Endothelial cell of umbilical vein (primary cell): ENCODE measurements around the gene SPIB.

Experiments used
- EZH2 ChIP-seq: IDR thresholded peaks from 2 replicates; pipeline ENCODE4 v1.6.1; 2012; ENCODE audit warnings: borderline replicate concordance, low read depth, mild to moderate bottlenecking, moderate library complexity, low read length, inconsistent platforms; ENCODE audit not compliant: severe bottlenecking
- FOS ChIP-seq: IDR thresholded peaks from 2 replicates; pipeline ENCODE4 v1.6.1; 2011; ENCODE audit warnings: mild to moderate bottlenecking, low read length, moderate library complexity, borderline replicate concordance; ENCODE audit not compliant: insufficient read depth
- GATA2 ChIP-seq: IDR thresholded peaks from 2 replicates; pipeline ENCODE4 v1.7.0; 2011; ENCODE audit warnings: low read depth, mild to moderate bottlenecking, moderate library complexity, mixed read lengths, low read length; ENCODE audit not compliant: insufficient read length, insufficient read depth
- JUN ChIP-seq: IDR thresholded peaks from 2 replicates; pipeline ENCODE4 v1.6.1; 2011; ENCODE audit warnings: borderline replicate concordance, low read depth; ENCODE audit not compliant: insufficient read length, insufficient read depth
- MYC ChIP-seq: IDR thresholded peaks from one replicate; pipeline ENCODE4 v1.6.1; 2011; ENCODE audit warnings: mild to moderate bottlenecking, low read depth, low read length
- POLR2A ChIP-seq: IDR thresholded peaks from 2 replicates; pipeline ENCODE4 v1.6.1; 2012; ENCODE audit warnings: low read depth, mild to moderate bottlenecking, control low read depth, low read length
- POLR2AphosphoS5 ChIP-seq: IDR thresholded peaks from 2 replicates; pipeline ENCODE4 v1.6.1; 2012; ENCODE audit warnings: low read depth, mild to moderate bottlenecking, control low read depth, low read length, moderate library complexity; ENCODE audit not compliant: insufficient read depth
- TF ChIP-seq, protein P1 (sequence below), 2 donors: IDR thresholded peaks; 1 replicate in 1 of 2; 2 replicates in 1 of 2; pipeline ENCODE4 v1.5.1; 2011; ENCODE audit warnings: low read length in 2 of 2, mild to moderate bottlenecking in 2 of 2, moderate library complexity in 2 of 2, control low read depth in 1 of 2, inconsistent platforms in 1 of 2, low read depth in 1 of 2; ENCODE audit not compliant: insufficient read depth in 1 of 2; ENCODE audit errors: extremely low read depth in 1 of 2
- TF ChIP-seq, protein P2 (sequence below): IDR thresholded peaks from 2 replicates; pipeline ENCODE4 v1.6.1; 2011; ENCODE audit not compliant: insufficient read depth, insufficient read length

DNA sequence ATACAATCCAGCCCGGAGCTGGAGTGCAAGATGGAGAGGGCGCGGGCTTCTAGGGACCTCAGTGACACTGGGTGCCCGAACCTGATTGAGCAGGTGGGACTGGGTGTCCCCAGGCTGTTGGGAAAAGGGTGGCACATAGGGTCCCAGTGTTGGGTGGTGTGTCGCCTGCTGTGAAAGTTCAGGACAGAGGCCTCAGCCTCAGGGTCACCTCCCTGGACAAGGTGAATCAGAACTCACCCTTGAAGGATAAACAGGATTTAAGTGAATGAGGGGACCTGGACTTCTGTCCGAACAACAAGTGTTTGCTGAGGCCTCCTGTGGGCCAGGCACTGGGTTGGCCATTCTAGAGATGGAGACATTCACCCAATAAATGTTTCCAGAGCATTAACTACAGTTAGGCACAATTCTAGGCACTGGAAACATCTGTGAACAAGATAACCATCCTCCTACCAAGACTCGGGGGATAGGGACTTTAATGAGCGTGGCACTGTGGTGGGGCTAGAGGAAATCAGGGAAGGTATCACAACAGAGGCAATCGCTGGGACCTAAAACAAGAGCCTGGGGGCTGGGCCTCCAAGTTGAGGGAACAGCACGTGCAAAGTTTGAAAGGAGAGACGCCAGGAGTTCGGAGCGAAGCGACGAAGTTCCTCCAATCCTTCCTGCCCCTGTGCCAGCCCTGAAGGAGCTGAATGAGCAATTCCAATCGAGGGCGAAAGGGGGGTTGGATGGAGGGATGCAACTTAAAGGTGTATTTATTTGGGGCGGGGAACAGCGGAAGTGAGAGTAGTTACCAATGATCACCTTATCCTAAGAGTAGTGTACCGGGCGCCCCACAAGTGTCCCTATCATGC, 35.5 kb upstream of the SPIB start:
- no peak for TF ChIP-seq JUN
- no peak for TF ChIP-seq EZH2
- TF ChIP-seq POLR2A = no peak
- TF ChIP-seq, protein P1, sequence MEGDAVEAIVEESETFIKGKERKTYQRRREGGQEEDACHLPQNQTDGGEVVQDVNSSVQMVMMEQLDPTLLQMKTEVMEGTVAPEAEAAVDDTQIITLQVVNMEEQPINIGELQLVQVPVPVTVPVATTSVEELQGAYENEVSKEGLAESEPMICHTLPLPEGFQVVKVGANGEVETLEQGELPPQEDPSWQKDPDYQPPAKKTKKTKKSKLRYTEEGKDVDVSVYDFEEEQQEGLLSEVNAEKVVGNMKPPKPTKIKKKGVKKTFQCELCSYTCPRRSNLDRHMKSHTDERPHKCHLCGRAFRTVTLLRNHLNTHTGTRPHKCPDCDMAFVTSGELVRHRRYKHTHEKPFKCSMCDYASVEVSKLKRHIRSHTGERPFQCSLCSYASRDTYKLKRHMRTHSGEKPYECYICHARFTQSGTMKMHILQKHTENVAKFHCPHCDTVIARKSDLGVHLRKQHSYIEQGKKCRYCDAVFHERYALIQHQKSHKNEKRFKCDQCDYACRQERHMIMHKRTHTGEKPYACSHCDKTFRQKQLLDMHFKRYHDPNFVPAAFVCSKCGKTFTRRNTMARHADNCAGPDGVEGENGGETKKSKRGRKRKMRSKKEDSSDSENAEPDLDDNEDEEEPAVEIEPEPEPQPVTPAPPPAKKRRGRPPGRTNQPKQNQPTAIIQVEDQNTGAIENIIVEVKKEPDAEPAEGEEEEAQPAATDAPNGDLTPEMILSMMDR (IDR thresholded peaks at IDR 0.05; ENCODE audit: extremely low read depth in 1 of 2, insufficient read depth in 1 of 2, low read depth in 1 of 2, low read length in 2 of 2) = no peak
- TF ChIP-seq, protein P2, sequence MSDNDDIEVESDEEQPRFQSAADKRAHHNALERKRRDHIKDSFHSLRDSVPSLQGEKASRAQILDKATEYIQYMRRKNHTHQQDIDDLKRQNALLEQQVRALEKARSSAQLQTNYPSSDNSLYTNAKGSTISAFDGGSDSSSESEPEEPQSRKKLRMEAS = no peak
- no peak for TF ChIP-seq GATA2
- TF ChIP-seq POLR2AphosphoS5 = no peak
- no peak for TF ChIP-seq MYC
- no peak for TF ChIP-seq FOS
